ENCODE measurements around the gene RBPJ.
A peak's percentile ranks its signal among the peaks of the same experiment; 100 is the strongest.
"Not testable (repeated sequence)": the region's sequence is repeated elsewhere in the genome, so short reads cannot be mapped to it uniquely, and the experiment has no call there.

RBPJ gene

GRCh38 chr4:26300314-26301307 is 20.2 kb upstream of the RBPJ start:
- DNase-seq, result no peak

GRCh38 chr4:26302031-26302899 is 18.5 kb upstream of the RBPJ start:
- no peak for DNase-seq

DNA sequence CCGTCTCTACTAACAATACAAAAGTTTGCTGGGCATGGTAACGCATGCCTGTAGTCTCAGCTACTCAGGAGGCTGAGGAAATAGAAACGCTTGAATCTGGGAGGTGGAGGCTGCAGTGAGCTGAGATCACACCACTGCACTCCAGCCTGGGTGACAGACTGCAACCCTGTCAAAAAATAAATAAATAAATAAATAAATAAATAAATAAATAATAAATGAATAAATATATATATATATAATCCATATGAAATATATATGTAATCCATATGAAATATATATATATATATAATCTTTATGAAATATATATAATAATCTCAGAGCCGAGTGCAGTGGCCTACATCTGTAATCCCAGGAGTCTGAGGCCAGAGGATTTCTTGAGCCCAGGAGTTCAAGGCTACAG is 17.8 kb upstream of the RBPJ start:
- DNase-seq, result no peak

GRCh38 chr4:26307037-26307800 is 13.6 kb upstream of the RBPJ start:
- no peak for DNase-seq

GRCh38 chr4:26308568-26308967 is 12.2 kb upstream of the RBPJ start:
- DNase-seq, result no peak

- DNase-seq, result no peak
Measured at GRCh38 chr4:26310264-26310663, 10.6 kb upstream of the RBPJ start.

DNA sequence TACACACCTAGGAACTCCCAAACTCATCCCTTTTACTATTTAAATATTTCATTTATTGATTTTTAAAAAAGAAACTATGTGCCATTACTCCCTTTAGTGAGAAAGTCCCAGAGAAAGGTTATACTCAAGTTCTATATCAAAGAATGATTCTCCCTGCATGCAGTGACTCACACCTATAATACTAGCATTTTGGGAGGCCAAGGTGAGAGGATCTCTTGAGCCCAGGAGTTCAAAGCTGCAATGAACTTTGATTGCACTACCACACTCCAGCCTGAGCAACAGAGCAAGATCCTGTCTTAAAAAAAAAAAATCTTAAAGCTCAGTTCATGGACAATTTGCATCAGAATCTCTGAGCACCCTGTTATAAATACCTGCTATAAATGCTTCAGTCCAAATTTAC is 9.2 kb upstream of the RBPJ start:
- DNase-seq, result no peak

DNA sequence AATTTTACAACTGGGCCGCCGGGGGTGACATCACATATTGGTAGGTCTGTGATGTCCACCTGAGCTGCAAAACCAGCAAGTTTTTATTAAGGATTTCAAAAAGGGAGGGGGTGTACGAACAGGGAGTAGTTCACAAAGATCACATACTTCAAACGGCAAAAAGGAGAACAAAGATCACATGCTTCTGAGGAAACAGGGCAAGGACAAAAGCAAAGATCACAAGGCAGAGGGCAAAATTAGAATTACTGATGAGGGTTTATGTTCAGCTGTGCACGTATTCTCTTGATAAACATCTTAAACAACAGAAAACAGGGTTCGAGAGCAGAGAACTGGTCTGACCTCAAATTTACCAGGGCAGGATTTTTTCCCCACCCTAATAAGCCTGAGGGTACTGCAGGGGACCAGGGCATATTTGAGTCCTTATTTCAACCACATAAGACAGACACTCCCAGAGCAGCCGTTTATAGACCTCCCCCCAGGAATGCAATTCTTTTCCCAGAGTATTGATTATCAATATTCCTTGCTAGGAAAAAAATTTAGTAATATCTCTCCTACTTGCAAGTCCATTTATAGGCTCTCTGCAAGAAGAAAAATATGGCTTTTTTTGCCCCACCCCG is 5.4 kb upstream of the RBPJ start:
- not testable (repeated sequence) for DNase-seq

DNA sequence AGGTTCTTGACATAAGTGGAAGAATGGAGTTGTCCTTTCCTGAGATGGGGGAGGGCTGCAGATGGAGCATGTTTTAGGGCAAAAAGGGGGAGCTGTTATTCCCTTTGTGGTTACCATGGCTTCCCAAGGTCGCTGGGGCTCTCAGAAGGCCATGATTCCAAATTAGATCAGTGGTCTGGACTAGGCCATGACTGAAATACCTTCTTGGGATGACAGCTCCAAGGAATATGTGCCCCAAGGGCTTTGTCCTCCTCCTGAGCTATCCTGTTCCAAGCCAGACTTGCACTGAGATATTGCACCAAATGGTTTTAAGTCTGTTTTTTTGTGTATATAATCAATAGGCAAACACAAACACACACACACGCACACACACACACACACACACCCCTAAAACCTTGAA is 3.0 kb upstream of the RBPJ start:
- DNase-seq, result no peak

DNA sequence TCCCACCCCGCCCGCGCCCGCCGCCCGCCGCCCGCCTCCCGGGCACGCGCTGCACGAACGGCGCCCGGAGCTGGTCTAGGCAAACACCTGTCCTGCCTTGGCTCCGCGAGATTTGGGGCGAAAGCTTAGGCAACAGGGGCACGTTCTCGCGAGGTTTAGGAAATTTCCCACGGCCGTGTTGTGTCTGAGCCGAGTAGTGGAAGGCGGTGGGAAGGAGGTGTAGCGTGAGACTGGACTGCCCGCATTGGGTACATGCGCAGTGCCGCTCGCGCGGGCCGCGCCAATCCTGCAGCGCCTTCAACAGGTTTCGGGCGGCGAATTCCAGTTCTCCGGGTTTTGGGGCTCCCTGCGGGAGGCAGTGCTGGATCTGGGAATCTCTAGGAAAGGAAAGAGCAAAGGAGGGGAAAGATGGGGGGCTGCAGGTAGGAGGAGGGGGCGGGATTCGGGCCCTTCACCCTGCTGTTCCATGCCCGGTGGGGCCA is 1.3 kb upstream of the RBPJ start:
- peak; percentile 82 to 99 (median 96) for DNase-seq

DNA sequence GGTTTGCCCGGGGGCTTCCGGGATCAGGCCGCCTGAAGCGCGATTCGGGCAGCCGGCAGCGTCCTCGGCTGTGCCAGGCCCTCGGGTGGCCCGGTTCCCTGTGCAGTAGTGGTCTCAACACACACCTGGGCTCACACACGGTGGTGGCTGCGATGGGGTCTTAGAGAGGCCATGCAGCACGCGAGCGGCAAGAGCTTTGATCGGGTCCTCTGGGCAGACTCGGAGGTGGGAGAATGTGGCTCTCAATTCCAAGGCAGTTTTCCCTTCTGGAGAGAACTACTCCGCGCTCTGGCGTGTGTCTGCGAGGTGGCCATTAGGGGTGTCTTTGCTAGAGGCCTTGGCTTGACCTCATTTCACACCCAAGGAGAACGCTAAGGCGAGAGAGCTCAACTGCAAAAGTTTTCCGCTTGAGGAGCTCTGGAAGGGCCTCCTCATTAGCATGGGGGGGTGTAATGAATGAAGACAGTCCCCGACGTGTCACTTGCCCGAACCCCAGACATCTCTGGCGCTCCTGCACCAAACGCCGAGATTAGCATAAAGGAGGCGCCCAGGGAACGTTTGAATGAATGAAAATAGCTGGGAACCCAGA is 771 bp upstream of the RBPJ start:
- DNase-seq, result peak in 19 of 58 donors; percentile 37 to 86 (median 64)

- DNase-seq, result peak in 17 of 58 donors; percentile 7 to 59 (median 38)
Measured at GRCh38 chr4:26321373-26322221, 783 bp downstream of the RBPJ start.

GRCh38 chr4:26322346-26322745 is 1.5 kb downstream of the RBPJ start:
- DNase-seq, result no peak

- DNase-seq, result no peak
Measured at GRCh38 chr4:26323821-26324220, 3.0 kb downstream of the RBPJ start.

DNA sequence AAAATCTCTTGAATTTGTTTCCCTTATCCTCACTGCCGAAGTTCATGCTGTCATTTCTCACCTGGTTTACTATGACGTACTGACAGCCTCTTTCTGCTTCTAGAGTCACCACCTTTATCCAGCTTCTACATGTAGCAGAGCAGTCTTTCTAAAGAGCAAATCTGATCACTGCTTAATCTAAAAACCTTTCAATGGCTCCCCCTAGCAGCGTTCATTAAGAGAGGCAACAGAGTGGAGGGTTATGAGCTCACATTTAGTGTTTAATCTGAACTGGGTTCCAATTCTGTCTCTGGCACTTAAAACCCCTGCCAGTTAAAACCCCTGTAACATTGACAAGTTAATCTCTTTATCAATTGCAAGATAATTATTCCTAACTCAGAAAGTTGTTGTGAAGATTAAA is 4.4 kb downstream of the RBPJ start:
- no peak for DNase-seq

DNA sequence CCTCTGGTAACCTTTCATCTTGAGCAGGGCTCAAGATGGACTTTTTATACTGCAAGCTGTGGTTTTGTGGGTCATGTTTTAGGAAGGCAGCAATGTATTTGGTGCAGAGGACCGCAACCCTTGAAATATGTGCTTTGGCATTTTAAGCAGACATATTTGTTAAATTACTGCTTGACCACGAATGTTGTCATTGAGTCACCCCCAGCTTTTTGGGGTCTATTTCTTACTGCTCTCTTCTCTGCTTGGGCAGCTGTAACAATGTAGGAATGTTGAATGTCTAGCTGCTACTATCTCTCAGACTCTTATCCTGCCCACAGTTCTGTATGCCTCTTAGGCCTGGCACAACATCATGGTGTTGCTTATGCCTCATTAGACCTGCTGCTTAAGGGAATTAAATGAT is 6.0 kb downstream of the RBPJ start:
- DNase-seq, result no peak

DNA sequence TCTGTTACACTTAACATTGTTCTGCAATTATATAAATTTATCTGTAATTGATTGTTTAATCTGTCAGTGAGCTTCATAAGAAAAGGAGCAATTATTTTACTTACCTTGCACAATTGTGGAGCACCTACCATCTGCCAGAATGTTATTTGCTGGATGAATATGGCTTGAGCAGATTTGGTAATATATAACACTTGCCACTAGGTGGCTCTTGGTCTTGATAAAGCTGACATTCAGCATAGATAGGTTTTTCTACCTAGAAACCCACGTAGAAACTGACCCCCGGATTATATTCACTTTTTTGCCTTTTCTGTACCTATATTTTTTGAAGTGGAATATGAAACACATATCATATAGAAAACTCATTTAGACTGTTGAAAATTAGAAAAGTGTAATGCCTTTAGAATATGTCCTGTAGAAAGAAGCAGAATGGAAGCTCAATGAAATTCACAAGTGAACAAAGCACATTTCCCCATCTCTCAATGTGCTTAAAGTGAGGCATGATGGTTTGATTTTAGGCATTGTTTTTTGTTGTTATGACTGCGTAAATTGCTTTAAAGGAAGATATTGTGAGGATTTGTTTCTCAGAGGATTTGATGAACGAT is 9.5 kb downstream of the RBPJ start:
- peak in 3 of 58 donors; percentile 24 to 65 (median 63) for DNase-seq

DNA sequence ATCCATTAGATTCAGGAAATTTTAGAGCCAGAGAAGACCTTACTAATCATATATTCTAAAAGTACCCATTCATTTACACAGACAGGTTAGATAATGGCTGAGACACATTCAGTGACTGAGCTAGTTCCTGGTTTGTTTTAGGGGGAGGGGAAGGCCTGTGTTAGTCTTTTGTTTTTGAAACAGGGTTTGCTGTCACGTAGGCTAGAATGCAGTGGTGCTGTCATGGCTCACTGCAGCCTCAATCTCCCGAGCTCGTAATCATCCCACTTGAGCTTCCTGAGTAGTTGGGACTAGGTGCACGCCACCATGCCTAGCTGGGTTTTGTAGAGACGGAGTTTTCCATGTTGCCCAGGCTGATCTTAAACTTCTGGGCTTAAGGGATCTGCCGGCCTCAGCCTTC is 10.1 kb downstream of the RBPJ start:
- DNase-seq, result no peak

Measured in anterior cingulate cortex (tissue), 58 donors.